B cell (primary cell): ENCODE results near the gene HEG1. TPM values are rescaled to one million over a fixed set of nuclear protein-coding genes. Genes with fewer than 3 reads are reported as not detected.

ENCODE experiments used
- ATAC-seq: fragments of 200-7000 bp; cut with Tn5 transposase; one replicate; pipeline ENCODE4 v1.10.0; 2021; ENCODE audit warnings: low read depth, mild to moderate bottlenecking, moderate number of reproducible peaks, moderate library complexity
- CTCF ChIA-PET: fragments of 350-600 bp; sonication (Branson Sonifier 250); formaldehyde crosslinking; loops from one replicate; lab custom pipeline; 2021; ENCODE audit warnings: antibody characterized with exemption, inconsistent platforms; lab: Charles Lee
- POLR2A ChIA-PET: fragments of 350-600 bp; sonication (Branson Sonifier 250); formaldehyde crosslinking; loops from one replicate; lab custom pipeline; 2021; ENCODE audit warnings: antibody characterized with exemption; lab: Charles Lee
- DNase-seq: peaks from one replicate; pipeline ENCODE4 v3.0.0; 2013
- H2AFZ ChIP-seq: 2 replicates; pipeline ENCODE4 v1.6.1; 2012; ENCODE audit warnings: mild to moderate bottlenecking, low read depth, low read length; ENCODE audit not compliant: insufficient read depth, poor library complexity, severe bottlenecking
- H3K27ac ChIP-seq, 2 donors: 1 replicate in 1 of 2; 2 replicates in 1 of 2; pipeline ENCODE4 v1.5.1; 2012 to 2013; ENCODE audit warnings: low read length in 2 of 2, mild to moderate bottlenecking in 2 of 2, moderate library complexity in 1 of 2
- H3K27me3 ChIP-seq, 4 experiments: fragments of 200-600 bp in 1 of 4; sonication (generic) in 1 of 4; replicated peaks in 1 of 4; 1 replicate in 2 of 4; 2 replicates in 2 of 4; pipeline versions ENCODE4 v1.6.1 to v1.7.0; 2013 to 2016; ENCODE audit warnings: low read length in 3 of 4, mild to moderate bottlenecking in 2 of 4, mixed read lengths in 1 of 4, moderate library complexity in 1 of 4; ENCODE audit not compliant: insufficient read depth in 4 of 4, control insufficient read depth in 3 of 4; ENCODE audit errors: control extremely low read depth in 1 of 4
- H3K36me3 ChIP-seq, 2 experiments: replicated peaks in 1 of 2; 1 replicate in 1 of 2; 2 replicates in 1 of 2; pipeline versions ENCODE4 v1.6.1 to v1.7.1; 2013; ENCODE audit warnings: low read length in 1 of 2; ENCODE audit not compliant: insufficient read depth in 2 of 2, control insufficient read depth in 1 of 2; ENCODE audit errors: control extremely low read depth in 1 of 2, extremely low read depth in 1 of 2
- H3K4me1 ChIP-seq, 2 donors: fragments of 200-600 bp in 1 of 2; sonication (generic) in 1 of 2; 1 replicate in 1 of 2; 2 replicates in 1 of 2; pipeline versions ENCODE4 v1.5.1 to v1.6.1; 2013 to 2017; ENCODE audit warnings: low read length in 2 of 2; ENCODE audit not compliant: control insufficient read depth in 2 of 2, insufficient read depth in 2 of 2
- H3K4me2 ChIP-seq: replicated peaks from 2 replicates; pipeline ENCODE3; 2012; ENCODE audit warnings: mild to moderate bottlenecking, low read depth, low read length; ENCODE audit not compliant: poor library complexity, severe bottlenecking
- H3K4me3 ChIP-seq, 5 experiments: fragments of 200-600 bp in 1 of 5; sonication (generic) in 1 of 5; 1 replicate in 3 of 5; 2 replicates in 2 of 5; pipeline versions ENCODE4 v1.5.1 to v1.7.0; 2011 to 2016; ENCODE audit warnings: low read length in 4 of 5, mild to moderate bottlenecking in 4 of 5, low read depth in 2 of 5, control low read depth in 1 of 5, moderate library complexity in 1 of 5; ENCODE audit not compliant: insufficient read depth in 1 of 5; ENCODE audit errors: control extremely low read depth in 1 of 5, extremely low read depth in 1 of 5
- H3K79me2 ChIP-seq: fragments of 200-600 bp; sonication (generic); one replicate; pipeline ENCODE4 v1.6.0; 2016; ENCODE audit warnings: low read length; ENCODE audit not compliant: control insufficient read depth, insufficient read depth
- H3K9ac ChIP-seq: fragments of 200-600 bp; sonication (generic); 2 replicates; pipeline ENCODE4 v1.6.1; 2017; ENCODE audit warnings: mild to moderate bottlenecking, low read length, moderate library complexity
- H3K9me3 ChIP-seq, 3 donors: one replicate each; pipeline versions ENCODE4 v1.6.1 to v1.7.1; 2013; ENCODE audit warnings: low read length in 2 of 3; ENCODE audit not compliant: control insufficient read depth in 2 of 3, insufficient read depth in 1 of 3; ENCODE audit errors: control extremely low read depth in 1 of 3
- H4K20me1 ChIP-seq: 2 replicates; pipeline ENCODE4 v1.6.0; 2012; ENCODE audit warnings: mild to moderate bottlenecking, low read length; ENCODE audit not compliant: insufficient read depth, control insufficient read depth, poor library complexity, severe bottlenecking
- H3K27ac Mint-ChIP-seq: one replicate; pipeline ENCODE4 v1.8.0; 2021; ENCODE audit warnings: mixed read lengths
- H3K27me3 Mint-ChIP-seq: one replicate; pipeline ENCODE4 v1.8.0; 2021; ENCODE audit warnings: mixed read lengths
- H3K4me1 Mint-ChIP-seq: one replicate; pipeline ENCODE4 v1.8.0; 2021; ENCODE audit warnings: mixed read lengths
- H3K4me3 Mint-ChIP-seq: one replicate; pipeline ENCODE4 v1.8.0; 2021; ENCODE audit warnings: mixed read lengths
- H3K9me3 Mint-ChIP-seq: one replicate; pipeline ENCODE4 v1.8.0; 2022; ENCODE audit warnings: mixed read lengths; ENCODE audit not compliant: insufficient read depth
- EZH2 ChIP-seq: IDR thresholded peaks from 2 replicates; pipeline ENCODE4 v1.6.1; 2012; ENCODE audit warnings: borderline replicate concordance, low read depth, mild to moderate bottlenecking, moderate library complexity, low read length; ENCODE audit not compliant: insufficient read depth, poor library complexity, severe bottlenecking
- WGBS: methylation state at CpG from one replicate; pipeline ENCODE4 v1.1.5; 2013; ENCODE audit warnings: missing lambda C conversion rate; ENCODE audit not compliant: insufficient coverage; 5-methylcytosine and 5-hydroxymethylcytosine counted together
- intact Hi-C: fragments of 100-400 bp; cut with micrococcal nuclease; formaldehyde crosslinking; loops from one replicate; pipeline ENCODE4 v1.10.0; 2022
- polyA plus RNA-seq: library from polyadenylated mRNA; depleted of rRNA; stranded (reverse); fragments of >200 nt; gene quantifications from 2 replicates; pipeline ENCODE4 v1.2.3, GENCODE V29; 2012
- total RNA-seq, 2 donors: library from RNA; stranded (reverse); fragments of 120-200 nt in 1 of 2; gene quantifications; 1 replicate in 1 of 2; 2 replicates in 1 of 2; pipeline versions ENCODE4 v1.2.3 to v1.2.4, GENCODE V29; 2013 to 2022
- TF ChIP-seq, protein P1 (sequence below): fragments of 200-600 bp; IDR thresholded peaks from one replicate; pipeline ENCODE4 v1.8.0; 2022; ENCODE audit warnings: antibody characterized with exemption, mild to moderate bottlenecking

Gene HEG1
- total and polyA plus RNA-seq, 2 donors (not counting 1 experiment from before 2014, with no cell fraction given): 5.1 to 9.2 TPM

DNA sequence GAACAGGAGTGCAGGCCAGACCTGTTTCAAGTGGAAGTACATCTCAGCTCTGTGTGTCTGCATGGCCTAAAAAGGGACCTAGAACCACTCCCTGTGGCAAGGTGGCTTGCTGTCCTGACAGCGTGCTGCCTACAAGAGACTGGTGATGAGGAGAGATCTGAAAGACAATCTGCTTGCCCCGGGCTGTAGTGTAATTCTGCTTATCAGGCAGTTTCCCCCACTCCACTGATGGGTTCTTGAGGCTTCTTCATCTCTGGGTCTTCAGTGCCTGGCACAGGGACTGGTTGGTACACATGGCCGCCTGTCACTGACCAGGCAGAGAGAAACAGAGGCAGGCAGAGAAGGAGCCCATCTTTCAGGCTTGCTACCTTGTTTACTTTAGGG lies 57.6 kb downstream of the HEG1 start:
- Histone ChIP-seq H3K27me3 (no peaks in the 10 kb centered on the region), H3K79me2 (no peaks in the 10 kb centered on the region), H2AFZ (no peak overlapping the region), H3K36me3 (peaks cover 0 to 30% of the 10 kb centered on the region in 2 experiments), H4K20me1 (no peaks in the 10 kb centered on the region), H3K9ac (no peak overlapping the region), H3K9me3 (no peaks in the 10 kb centered on the region), H3K4me2 (no peak overlapping the region), H3K4me3 (no peak overlapping the region), H3K27ac (no peak overlapping the region), H3K4me1 (peaks cover 0 to 6% of the 10 kb centered on the region in 2 donors)
- H3K27ac Mint-ChIP-seq: no peak overlapping the region
- intact Hi-C loops: loop anchor here (5.0 to 10.0 kb wide), 3 partner anchors 164 to 589 kb away; no protein-coding TSS in a partner anchor
- no peak overlapping the region for H3K4me3 Mint-ChIP-seq
- TF ChIP-seq EZH2: no peak
- TF ChIP-seq, protein P1, sequence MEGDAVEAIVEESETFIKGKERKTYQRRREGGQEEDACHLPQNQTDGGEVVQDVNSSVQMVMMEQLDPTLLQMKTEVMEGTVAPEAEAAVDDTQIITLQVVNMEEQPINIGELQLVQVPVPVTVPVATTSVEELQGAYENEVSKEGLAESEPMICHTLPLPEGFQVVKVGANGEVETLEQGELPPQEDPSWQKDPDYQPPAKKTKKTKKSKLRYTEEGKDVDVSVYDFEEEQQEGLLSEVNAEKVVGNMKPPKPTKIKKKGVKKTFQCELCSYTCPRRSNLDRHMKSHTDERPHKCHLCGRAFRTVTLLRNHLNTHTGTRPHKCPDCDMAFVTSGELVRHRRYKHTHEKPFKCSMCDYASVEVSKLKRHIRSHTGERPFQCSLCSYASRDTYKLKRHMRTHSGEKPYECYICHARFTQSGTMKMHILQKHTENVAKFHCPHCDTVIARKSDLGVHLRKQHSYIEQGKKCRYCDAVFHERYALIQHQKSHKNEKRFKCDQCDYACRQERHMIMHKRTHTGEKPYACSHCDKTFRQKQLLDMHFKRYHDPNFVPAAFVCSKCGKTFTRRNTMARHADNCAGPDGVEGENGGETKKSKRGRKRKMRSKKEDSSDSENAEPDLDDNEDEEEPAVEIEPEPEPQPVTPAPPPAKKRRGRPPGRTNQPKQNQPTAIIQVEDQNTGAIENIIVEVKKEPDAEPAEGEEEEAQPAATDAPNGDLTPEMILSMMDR: no peak
- DNase-seq (no peak), ATAC-seq (no peak)
- POLR2A ChIA-PET: no interaction called here
- no peaks in the 10 kb centered on the region for H3K9me3 Mint-ChIP-seq
- H3K27me3 Mint-ChIP-seq: no peaks in the 10 kb centered on the region
- WGBS: 95% methylated on average over 3 of the region's 3 CpGs
- CTCF ChIA-PET: interaction anchor here (0.7 to 9.6 kb wide), 4 partner anchors 166 to 588 kb away, joined by 3 to 142 read pairs (median 4); no protein-coding TSS in a partner anchor
- H3K4me1 Mint-ChIP-seq: peaks cover 5% of the 10 kb centered on the region

- peaks cover 0 to 6% of the 10 kb centered on the region in 2 donors for H3K4me1 ChIP-seq
- no peak for DNase-seq
- no peaks in the 10 kb centered on the region for H3K27me3 ChIP-seq
- no peaks in the 10 kb centered on the region for H3K27me3 Mint-ChIP-seq
- ChIA-PET POLR2A (no interaction called here), CTCF (interaction anchor here (1.0 to 9.6 kb wide), 5 partner anchors 8 to 588 kb away, joined by 3 to 142 read pairs (median 4); no protein-coding TSS in a partner anchor)
- no peak overlapping the region for H3K4me2 ChIP-seq
- no peaks in the 10 kb centered on the region for H4K20me1 ChIP-seq
- H2AFZ ChIP-seq: no peak overlapping the region
- H3K27ac ChIP-seq: no peak overlapping the region
- 96% methylated on average over 20 of the region's 21 CpGs for WGBS
- no peak for TF ChIP-seq EZH2
- TF ChIP-seq, protein P1: no peak
- H3K4me3 ChIP-seq: no peak overlapping the region
- H3K9me3 Mint-ChIP-seq: no peaks in the 10 kb centered on the region
- H3K4me3 Mint-ChIP-seq: no peak overlapping the region
- H3K4me1 Mint-ChIP-seq: peaks cover 5% of the 10 kb centered on the region
- H3K27ac Mint-ChIP-seq: no peak overlapping the region
- peaks cover 0 to 28% of the 10 kb centered on the region in 2 experiments for H3K36me3 ChIP-seq
- H3K9ac ChIP-seq: no peak overlapping the region
- intact Hi-C loops: loop anchor here (5.0 to 10.0 kb wide), 3 partner anchors 165 to 590 kb away; no protein-coding TSS in a partner anchor
- no peak for ATAC-seq
- no peaks in the 10 kb centered on the region for H3K79me2 ChIP-seq
- H3K9me3 ChIP-seq: no peaks in the 10 kb centered on the region
Observed at GRCh38 chr3:124997303-124998246, 58.2 kb downstream of the HEG1 start.
